GM19099 (cell line): Measurements from ENCODE around the gene PAPOLB.

Experiments used
- POLR2A ChIP-seq: IDR thresholded peaks from 3 replicates; pipeline ENCODE4 v1.6.1; 2011; ENCODE audit warnings: low read depth; ENCODE audit not compliant: insufficient read length; ENCODE audit errors: extremely low read depth

The PAPOLB gene

DNA sequence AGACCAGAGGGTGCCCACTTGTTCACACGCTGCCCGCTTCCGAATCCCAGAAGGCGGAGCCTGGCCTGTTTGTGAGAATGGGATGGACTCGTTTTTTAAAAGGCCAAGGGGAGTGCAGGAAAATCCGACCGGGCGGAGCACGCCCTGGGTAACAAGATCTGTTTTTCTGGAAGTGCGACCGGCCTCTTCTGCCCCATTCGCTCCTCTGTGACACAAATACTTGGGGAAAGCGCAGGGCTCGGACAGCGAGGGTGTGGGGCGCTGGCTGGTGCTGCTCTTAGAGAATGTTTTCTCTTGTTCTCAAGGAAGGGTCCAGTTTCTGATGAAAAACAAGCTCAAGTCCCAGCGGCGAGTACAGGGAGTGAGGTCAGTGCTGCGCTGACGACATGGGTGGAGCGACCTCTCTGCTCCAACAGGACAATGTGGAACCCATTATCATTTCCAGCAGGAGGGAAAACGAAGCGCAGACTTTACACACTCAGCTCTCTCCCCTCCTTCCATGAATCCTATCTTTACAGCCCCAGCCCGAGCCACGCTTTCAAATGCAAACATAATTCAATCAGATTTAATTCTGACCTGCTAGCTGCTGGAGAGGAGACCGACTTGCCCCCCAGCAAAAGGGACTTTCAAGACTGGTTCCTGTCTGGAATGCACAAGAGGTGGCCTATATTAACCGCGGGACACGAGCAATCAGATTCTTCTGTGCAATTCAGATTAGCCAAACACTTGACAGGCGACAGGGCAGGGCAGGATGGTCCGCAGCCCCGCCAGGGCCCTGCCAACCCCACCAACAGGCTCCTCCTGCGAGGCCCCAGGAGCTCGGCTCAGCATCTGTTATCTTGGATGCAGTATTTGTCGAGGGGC lies 20.6 kb upstream of the PAPOLB start:
- TF ChIP-seq POLR2A = no peak

DNA sequence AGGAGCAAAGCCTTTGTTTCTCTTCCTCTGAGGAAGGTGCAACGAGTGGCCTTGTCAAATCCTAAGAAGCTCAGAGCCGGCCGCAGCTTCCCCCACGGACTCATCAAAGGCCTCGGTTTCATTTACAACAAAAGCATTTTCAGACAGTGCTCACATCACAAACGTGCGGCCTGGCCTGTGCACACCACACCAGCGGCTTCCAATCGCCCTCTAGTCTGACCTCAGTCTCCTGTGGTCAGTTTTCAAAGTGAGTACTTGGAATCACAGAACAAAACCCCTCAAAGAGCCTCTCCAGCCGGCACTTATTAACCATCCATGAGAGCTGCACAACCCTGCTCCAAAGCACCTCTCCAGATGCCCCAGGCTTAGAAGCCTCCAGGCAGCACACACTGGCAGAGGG lies 18.4 kb upstream of the PAPOLB start:
- no peak for TF ChIP-seq POLR2A

DNA sequence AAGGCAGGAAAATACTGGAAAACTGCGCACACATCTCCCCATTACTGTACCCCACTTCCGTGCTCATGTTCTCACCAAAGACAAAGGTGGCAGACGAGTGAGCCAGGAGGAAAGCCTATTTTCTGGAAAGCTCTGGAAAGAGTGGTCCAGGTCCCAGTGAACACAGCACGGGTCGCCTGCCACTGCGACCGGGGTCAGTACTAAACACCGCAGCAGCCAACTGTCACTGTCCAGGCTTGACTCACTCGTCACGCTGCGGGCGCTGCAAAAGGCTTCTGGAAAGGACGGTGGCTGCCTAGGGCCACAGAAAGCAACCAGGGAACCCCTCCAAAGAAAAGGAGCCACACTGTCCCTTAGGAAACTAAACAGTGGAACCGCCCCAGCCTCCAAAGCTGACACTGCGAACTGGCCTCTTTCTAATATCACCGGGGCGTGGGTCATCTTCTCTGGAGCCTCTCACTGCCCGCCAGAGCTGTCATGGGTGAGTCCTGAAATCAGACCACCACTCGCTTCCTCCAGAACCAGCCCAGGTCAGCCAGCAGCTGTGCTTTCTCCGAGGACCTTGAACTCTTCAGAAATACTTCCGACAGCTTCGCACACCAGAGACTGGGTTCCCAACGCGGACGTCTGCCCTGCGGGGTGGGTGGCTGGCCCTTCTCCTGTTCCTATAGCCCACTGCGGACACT lies 17.7 kb upstream of the PAPOLB start:
- TF ChIP-seq POLR2A = no peak

DNA sequence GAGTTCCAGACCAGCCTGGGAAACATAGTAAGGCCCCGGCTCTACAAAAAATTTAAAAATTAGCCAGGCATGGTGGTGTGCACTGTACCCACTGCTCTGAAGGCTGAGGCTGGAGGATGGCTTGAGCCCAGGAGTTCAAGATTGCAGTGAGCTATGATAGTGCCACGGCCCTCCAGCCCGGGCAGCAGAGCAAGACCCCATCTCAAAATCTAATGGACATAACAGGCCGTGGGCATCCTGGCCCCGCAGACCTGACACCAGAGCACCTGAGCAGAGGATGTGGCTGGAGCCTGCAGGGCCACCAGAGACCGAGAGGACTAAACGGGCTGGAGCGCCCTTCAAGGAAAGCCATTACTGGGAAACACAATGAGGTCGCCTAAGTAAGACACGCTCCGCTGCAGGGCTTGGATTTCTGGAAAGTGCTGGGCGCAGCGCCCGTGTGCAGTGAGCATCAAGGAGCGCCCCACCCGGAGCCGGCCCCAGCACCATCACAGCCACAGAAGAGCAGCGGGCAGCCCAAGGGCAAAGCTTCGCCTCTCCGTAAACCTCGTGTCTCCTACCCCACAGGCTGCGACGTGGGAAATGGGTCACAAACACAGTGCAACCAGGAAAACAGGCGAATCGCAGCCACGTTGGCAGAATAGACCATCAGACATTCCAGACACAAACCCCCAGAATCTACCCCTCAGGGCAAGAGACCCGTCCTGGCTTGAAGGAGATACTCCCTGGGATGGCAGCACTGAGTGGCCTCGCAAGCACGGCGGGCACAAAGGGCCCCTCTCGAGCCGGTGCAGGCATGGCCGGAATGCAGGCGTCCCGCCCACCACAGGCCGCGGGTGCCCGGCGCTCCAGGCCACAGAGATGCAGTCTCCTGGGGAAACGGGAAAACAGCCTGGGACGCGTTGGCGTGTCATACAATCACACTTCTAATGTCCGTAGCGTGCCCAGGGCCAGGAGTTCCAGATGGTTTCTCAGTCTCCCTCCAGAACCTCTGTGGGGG lies 16.8 kb upstream of the PAPOLB start:
- no peak for TF ChIP-seq POLR2A

DNA sequence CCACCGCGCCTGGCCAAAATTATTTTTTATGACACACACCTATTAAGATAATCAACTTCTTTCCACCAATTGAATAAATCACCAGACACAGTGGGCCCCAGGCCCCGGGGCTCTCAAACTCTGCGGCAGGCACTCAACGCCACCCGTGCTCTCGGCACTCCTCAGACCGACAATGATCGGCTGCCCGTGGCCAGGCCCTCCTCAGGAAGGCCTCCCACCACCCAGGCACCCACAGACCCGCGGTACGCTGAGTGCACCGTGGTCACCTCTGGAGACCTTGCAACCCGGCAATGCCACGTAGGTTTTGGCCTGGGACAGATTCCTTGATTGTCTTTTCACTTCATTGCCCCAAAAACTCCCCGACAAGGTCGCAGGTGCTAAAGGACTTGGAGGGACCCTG lies 14.8 kb upstream of the PAPOLB start:
- TF ChIP-seq POLR2A = no peak

DNA sequence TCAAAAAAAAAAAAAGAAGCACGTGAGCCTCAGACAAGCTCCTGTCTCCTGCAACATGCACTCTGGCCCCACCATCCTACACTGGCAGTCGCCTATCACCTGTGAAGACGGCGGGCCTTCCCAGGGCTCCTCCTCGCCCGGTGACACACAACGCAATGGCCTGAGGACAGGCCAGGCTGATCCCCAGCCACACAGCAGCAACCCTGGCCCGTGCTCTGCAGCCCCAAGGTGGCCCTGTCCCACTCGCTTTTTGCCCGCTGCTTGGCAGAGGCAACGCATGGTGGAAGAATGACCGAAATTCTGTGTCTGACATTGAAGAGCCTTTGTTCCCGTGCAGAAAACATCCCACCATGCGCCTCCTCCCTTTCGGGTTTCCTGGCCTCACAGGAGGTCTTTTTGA lies 13.6 kb upstream of the PAPOLB start:
- TF ChIP-seq POLR2A = no peak

DNA sequence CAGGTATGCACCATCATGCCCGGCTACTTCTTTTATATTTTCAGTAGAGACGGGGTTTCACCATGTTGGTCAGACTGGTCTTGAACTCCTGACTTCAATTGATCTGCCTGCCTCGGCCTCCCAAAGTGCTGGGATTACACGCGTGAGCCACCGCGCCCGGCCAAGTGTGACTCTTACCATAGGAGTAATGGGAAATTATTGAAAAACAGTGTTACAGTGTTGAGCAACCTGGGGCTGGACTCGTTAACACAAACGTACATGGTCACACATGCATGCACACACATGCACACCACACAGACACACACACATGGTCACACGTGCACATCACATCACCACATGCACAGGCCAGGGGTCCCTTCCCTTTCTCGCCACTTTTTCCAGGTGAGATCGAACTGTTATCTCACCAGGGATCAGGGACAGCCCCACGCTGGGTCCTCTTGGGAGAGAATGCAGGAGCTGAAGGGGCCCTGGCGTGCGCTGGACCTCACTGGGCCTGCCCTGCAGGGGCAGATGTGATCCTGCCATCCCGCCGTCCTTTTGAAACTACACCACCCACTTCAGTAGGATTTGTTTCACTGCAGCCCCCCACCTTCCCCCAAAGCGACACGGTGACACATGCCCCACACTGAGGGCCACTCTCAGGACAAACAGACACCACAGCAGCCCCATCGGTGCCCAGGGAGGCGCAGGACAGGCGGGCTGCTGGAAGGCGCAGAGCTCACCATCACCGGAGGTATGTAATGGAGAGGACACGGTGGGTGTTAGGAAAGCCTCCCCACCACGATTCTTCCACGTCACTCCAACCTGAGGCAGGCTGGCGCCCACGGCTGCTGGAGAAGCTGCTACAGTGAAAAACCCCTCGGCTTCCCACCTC lies 11.5 kb upstream of the PAPOLB start:
- no peak for TF ChIP-seq POLR2A

DNA sequence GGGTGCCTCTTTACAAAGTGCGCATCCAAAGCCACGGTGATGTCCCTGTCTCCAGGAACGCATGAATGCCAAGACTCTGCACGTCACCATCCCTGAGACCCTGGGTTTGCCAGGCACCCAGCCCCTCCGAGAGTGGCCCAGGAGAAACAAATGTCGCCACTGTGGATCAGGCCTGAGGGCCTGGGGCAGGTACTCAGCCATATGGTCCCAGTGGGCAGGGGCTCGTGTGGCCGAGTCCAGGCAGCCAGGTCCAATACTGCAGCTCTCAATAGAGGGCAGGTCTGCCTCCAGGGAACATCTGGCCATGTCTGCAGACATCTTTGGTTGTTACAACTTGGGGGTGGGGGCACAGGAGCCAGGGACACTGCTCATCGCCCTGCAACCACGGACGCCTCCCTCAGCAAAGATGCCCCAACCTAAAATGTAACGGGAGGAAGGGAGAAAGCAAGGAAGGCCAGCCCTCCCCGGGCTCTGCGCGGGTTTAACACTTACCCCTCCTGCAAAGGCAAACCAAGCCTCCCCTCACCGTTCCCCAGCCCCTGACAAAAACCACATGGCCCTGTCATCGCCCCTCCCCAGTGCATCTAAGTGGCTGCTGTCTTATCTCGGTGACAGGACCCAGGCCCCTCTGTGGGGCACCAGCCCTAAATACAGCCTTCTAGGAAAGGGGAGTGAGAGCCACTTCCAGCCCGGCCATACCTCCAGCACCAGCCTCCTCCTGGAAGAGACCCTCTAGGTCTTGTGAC lies 10.3 kb upstream of the PAPOLB start:
- no peak for TF ChIP-seq POLR2A

DNA sequence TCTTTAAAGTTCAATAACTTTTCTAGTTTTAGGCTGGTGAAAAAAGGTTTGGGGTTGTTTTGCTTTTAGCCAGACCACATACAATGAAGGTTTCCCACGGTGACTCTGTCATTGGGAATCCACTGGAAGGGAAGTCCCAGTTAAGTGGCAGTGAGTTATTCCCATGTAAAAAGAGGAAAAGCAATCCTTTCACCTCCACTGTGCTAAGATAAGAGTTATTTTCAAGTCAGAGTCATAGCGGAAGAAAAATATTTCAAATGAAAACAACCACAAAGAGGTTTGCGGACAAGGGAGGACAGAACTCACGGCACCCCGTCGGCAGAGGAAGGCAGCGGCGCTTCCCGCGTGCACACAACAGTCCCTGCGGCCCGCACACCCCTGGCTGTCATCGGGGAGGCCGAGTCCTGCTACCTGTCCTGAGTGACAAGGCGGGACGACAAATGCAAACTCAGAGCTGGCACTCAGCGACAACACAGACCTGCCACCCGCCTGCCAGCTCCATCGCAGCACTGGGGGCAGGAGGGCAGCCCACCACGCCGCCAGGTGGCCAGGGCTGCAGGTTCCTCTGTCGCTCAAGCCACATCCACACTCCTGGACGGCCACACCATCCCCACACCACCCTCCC lies 9.3 kb upstream of the PAPOLB start:
- TF ChIP-seq POLR2A = no peak

DNA sequence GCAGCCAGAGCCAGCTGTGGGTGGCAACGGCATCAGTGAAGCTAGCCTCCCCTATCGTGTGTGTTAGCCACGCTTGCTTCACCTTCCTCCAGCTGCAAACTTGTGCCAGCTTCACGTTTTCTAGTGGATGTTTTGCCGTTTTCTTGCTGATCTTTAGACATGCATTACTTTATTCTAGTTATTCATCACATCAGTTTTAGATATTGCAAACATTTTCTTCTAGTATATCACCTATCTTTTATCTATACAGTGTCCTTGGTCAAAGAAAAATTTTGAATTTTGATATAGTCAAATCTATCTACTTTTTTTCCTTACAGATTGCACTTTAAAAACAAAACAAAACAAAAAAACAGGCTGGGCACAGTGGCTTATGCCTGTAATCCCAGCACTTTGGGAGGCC lies 6.7 kb upstream of the PAPOLB start:
- TF ChIP-seq POLR2A = no peak

DNA sequence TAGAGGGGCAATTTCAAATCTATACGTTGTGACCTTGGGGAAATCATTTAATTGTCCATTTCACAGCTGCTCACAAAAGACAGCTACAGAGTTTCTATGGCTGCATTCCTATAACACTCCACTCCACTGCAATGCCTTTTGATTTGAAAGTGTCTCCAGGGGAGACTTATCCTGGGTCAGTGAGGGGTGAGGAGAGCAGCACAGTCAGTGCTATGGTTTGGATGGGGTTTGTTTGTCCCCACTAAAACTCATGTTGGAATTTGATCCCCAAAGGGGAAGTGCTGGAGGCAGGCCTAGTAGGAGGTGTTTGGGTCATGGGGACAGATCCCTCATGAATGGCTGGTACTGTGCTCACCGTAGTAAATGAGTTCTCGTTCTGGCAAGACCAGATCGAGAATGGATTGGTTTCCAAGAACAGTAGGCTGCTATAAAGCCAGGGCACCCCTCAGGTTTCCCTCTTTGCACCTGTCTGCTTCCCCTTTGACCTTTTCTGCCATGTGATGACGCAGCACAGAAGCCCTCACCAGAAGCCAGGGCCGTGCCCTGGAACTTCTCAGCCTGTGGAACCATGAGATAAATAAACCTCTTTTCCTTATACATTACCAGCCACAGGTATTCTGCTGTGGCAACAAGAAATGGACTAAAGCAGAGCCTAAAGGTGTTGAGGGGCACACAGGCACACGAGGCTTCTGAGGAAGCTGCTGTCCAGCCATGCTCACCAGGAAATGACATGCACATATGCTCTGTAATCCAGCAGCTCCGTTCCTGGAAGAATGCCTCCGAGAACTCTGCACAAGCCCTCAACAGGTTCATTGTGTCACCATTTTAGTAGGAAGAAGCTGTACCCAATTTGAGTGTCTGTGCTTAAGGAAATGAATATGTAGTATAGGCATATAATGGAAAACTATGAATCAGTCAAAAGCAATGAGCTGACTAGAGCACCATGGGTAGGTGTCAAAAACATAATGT lies 5.0 kb upstream of the PAPOLB start:
- no peak for TF ChIP-seq POLR2A

DNA sequence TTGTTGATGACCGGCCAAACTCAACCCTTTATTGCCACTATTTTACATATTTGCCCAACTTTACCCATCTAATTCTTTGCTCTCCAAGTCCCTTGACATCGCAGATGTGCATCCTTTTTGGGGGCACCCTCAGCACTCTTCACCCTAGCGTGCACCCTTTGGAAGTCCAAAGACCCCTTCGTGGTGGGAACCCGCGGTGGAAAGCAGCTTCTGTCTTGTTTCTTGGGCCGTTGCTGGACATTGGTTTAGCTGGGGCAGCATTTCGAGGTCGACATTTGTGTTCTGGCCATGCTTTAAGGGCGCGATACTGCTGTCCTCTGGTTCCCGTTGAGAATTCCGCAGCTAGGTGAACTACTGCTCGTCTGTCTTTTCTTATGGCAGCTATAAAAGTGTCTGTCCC lies 326 bp upstream of the PAPOLB start:
- no peak for TF ChIP-seq POLR2A

DNA sequence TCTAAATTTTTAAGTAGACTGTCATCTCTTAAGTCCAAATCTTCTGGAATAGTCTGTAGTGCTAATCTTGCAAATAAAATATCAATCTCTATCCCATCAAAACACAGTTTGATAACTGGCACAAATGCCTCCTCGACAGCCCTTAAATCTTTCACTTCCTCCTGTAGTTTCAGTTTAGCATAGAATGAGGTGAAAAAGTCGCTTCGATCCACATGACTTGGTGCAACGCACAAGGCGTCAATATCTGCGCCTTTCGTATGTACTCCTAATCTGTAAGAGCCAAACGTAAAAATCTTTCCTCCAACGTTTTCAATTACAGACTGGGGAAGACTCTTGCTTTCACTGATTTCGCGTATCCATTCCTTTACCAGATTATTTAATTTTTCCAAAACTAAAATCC lies 603 bp downstream of the PAPOLB start:
- no peak for TF ChIP-seq POLR2A

DNA sequence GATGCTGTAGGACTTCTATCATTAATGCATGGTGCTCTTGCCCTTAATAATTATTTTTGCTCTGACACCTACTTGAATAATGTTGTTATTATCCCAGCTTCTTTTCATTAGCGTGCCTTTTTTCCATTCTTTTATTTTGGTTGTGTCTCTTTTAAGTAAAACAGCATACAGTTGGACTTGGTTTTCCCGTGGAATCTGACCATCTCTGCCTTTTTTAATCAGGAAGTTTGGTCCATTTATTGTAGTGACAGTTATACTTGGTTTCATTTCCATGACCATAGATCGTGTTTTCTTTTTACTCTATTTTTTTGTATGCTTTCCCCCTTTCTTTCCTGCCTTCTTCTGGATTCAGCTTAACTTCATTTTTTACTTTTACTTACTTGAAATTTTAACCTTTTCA lies 4.6 kb downstream of the PAPOLB start:
- no peak for TF ChIP-seq POLR2A
